Erythroblast (primary cell): ENCODE data around the gene RPL41.

Experiments used
- GATA1 ChIP-seq: IDR thresholded peaks from 2 replicates; pipeline ENCODE4 v1.6.1; 2011; ENCODE audit warnings: low read depth, mild to moderate bottlenecking, control low read depth, low read length, moderate library complexity
- POLR2A ChIP-seq: IDR thresholded peaks from 2 replicates; pipeline ENCODE4 v1.6.1; 2011; ENCODE audit warnings: mild to moderate bottlenecking, low read length

GRCh38 chr12:56161690-56162351 is 45.4 kb downstream of the RPL41 start:
- TF ChIP-seq POLR2A (no peak), GATA1 (no peak)
